IPS-20b (cell line): ENCODE results near the gene EMC10.

Source experiments
- H3K27ac ChIP-seq: one replicate; pipeline ENCODE4 v1.5.1; 2013; ENCODE audit warnings: low read length
- H3K27me3 ChIP-seq: 2 replicates; pipeline ENCODE4 v1.6.1; 2013; ENCODE audit warnings: mild to moderate bottlenecking, low read length, inconsistent platforms; ENCODE audit not compliant: insufficient read depth
- H3K36me3 ChIP-seq: 2 replicates; pipeline ENCODE4 v1.6.1; 2013; ENCODE audit warnings: low read depth, mild to moderate bottlenecking, inconsistent platforms, low read length, moderate library complexity; ENCODE audit not compliant: insufficient read depth
- H3K4me1 ChIP-seq: 2 replicates; pipeline ENCODE4 v1.6.1; 2013; ENCODE audit warnings: mild to moderate bottlenecking, control low read depth, inconsistent platforms, low read length, moderate library complexity; ENCODE audit not compliant: insufficient read depth
- H3K4me3 ChIP-seq: 2 replicates; pipeline ENCODE4 v1.5.1; 2013; ENCODE audit warnings: mild to moderate bottlenecking, low read length, inconsistent platforms
- H3K9ac ChIP-seq: 2 replicates; pipeline ENCODE4 v1.6.1; 2013; ENCODE audit warnings: low read depth, mild to moderate bottlenecking, inconsistent platforms, low read length, moderate library complexity
- H3K9me3 ChIP-seq: 2 replicates; pipeline ENCODE4 v1.6.1; 2013; ENCODE audit warnings: mild to moderate bottlenecking, low read depth, low read length, inconsistent platforms; ENCODE audit not compliant: insufficient read depth

Gene EMC10

GRCh38 chr19:50455992-50456391, 20.3 kb upstream of the EMC10 start:
- H3K9me3 ChIP-seq, result peaks cover 21% of the 10 kb centered on the region; the same call in 1 of the 2 replicates
- H3K4me1 ChIP-seq, result no peaks in the 10 kb centered on the region
- H3K36me3 ChIP-seq, result no peaks in the 10 kb centered on the region
- no peaks in the 10 kb centered on the region for H3K27me3 ChIP-seq
- H3K4me3 ChIP-seq, result no peak overlapping the region
- H3K9ac ChIP-seq, result no peak overlapping the region
- no peak overlapping the region for H3K27ac ChIP-seq

GRCh38 chr19:50457300-50457699, 19.0 kb upstream of the EMC10 start:
- H3K9ac ChIP-seq, result no peak overlapping the region
- no peak overlapping the region for H3K27ac ChIP-seq
- no peaks in the 10 kb centered on the region for H3K4me1 ChIP-seq
- no peak overlapping the region for H3K4me3 ChIP-seq
- H3K36me3 ChIP-seq, result no peaks in the 10 kb centered on the region
- peaks cover 21% of the 10 kb centered on the region; the same call in 1 of the 2 replicates for H3K9me3 ChIP-seq
- H3K27me3 ChIP-seq, result no peaks in the 10 kb centered on the region

GRCh38 chr19:50458396-50459066, 17.8 kb upstream of the EMC10 start:
- no peak overlapping the region for H3K9ac ChIP-seq
- H3K36me3 ChIP-seq, result no peaks in the 10 kb centered on the region
- no peak overlapping the region for H3K4me3 ChIP-seq
- no peak overlapping the region for H3K27ac ChIP-seq
- peaks cover 21% of the 10 kb centered on the region; the same call in 1 of the 2 replicates for H3K9me3 ChIP-seq
- H3K4me1 ChIP-seq, result no peaks in the 10 kb centered on the region
- no peaks in the 10 kb centered on the region for H3K27me3 ChIP-seq

GRCh38 chr19:50459067-50459456, 17.2 kb upstream of the EMC10 start:
- Histone ChIP-seq H3K4me3 (no peak overlapping the region), H3K9me3 (peaks cover 19% of the 10 kb centered on the region; the same call in 1 of the 2 replicates), H3K9ac (no peak overlapping the region), H3K36me3 (no peaks in the 10 kb centered on the region), H3K27ac (no peak overlapping the region), H3K4me1 (no peaks in the 10 kb centered on the region), H3K27me3 (no peaks in the 10 kb centered on the region)

GRCh38 chr19:50459638-50460037, 16.7 kb upstream of the EMC10 start:
- H3K36me3 ChIP-seq, result no peaks in the 10 kb centered on the region
- H3K27ac ChIP-seq, result no peak overlapping the region
- no peak overlapping the region for H3K9ac ChIP-seq
- H3K9me3 ChIP-seq, result peaks cover 24% of the 10 kb centered on the region; the same call in 1 of the 2 replicates
- H3K4me3 ChIP-seq, result no peak overlapping the region
- H3K4me1 ChIP-seq, result no peaks in the 10 kb centered on the region
- H3K27me3 ChIP-seq, result no peaks in the 10 kb centered on the region

GRCh38 chr19:50460161-50460765, 16.0 kb upstream of the EMC10 start:
- no peaks in the 10 kb centered on the region for H3K36me3 ChIP-seq
- peaks cover 24% of the 10 kb centered on the region for H3K9me3 ChIP-seq
- no peak overlapping the region for H3K9ac ChIP-seq
- no peaks in the 10 kb centered on the region for H3K27me3 ChIP-seq
- no peaks in the 10 kb centered on the region for H3K4me1 ChIP-seq
- no peak overlapping the region for H3K4me3 ChIP-seq
- no peak overlapping the region for H3K27ac ChIP-seq

- H3K27ac ChIP-seq, result no peak overlapping the region
Observed at GRCh38 chr19:50461066-50461875, 15.0 kb upstream of the EMC10 start.

GRCh38 chr19:50462970-50463369, 13.3 kb upstream of the EMC10 start:
- Histone ChIP-seq H3K4me1 (no peaks in the 10 kb centered on the region), H3K27ac (no peak overlapping the region), H3K9me3 (peaks cover 13% of the 10 kb centered on the region), H3K36me3 (no peaks in the 10 kb centered on the region), H3K9ac (no peak overlapping the region), H3K4me3 (no peak overlapping the region), H3K27me3 (no peaks in the 10 kb centered on the region)

More at GRCh38 chr19:50461066-50461875, 15.0 kb upstream of the EMC10 start:
- H3K4me3 ChIP-seq, result no peak overlapping the region
- no peaks in the 10 kb centered on the region for H3K36me3 ChIP-seq
- H3K27me3 ChIP-seq, result no peaks in the 10 kb centered on the region
- H3K9ac ChIP-seq, result no peak overlapping the region
- H3K4me1 ChIP-seq, result no peaks in the 10 kb centered on the region
- peaks cover 14% of the 10 kb centered on the region for H3K9me3 ChIP-seq

GRCh38 chr19:50464348-50464747, 12.0 kb upstream of the EMC10 start:
- Histone ChIP-seq H3K4me1 (no peaks in the 10 kb centered on the region), H3K9ac (no peak overlapping the region), H3K27ac (no peak overlapping the region), H3K4me3 (no peak overlapping the region), H3K27me3 (no peaks in the 10 kb centered on the region), H3K36me3 (no peaks in the 10 kb centered on the region), H3K9me3 (peaks cover 15% of the 10 kb centered on the region)

GRCh38 chr19:50465000-50465399, 11.3 kb upstream of the EMC10 start:
- Histone ChIP-seq H3K9ac (no peak overlapping the region), H3K9me3 (peaks cover 21% of the 10 kb centered on the region), H3K36me3 (no peaks in the 10 kb centered on the region), H3K4me1 (no peaks in the 10 kb centered on the region), H3K27me3 (no peaks in the 10 kb centered on the region), H3K27ac (no peak overlapping the region), H3K4me3 (no peak overlapping the region)

- Histone ChIP-seq H3K27ac (no peak overlapping the region), H3K36me3 (no peaks in the 10 kb centered on the region), H3K27me3 (no peaks in the 10 kb centered on the region), H3K4me1 (no peaks in the 10 kb centered on the region), H3K9ac (no peak overlapping the region), H3K4me3 (no peak overlapping the region), H3K9me3 (peaks cover 22% of the 10 kb centered on the region)
Observed at GRCh38 chr19:50465986-50466705, 10.2 kb upstream of the EMC10 start.
